HUDEP-2 (cell line): ENCODE results near the gene ABHD1.
"Not testable (repeated sequence)": the region's sequence is repeated elsewhere in the genome, so short reads cannot be mapped to it uniquely, and the experiment has no call there.

Experiments
- DNase-seq, 76 experiments: peaks; one replicate each; lab custom pipeline; 2025; ENCODE audit not compliant: unreplicated experiment in 76 of 76; lab: John Stamatoyannopoulos, UW

ABHD1 gene

DNA sequence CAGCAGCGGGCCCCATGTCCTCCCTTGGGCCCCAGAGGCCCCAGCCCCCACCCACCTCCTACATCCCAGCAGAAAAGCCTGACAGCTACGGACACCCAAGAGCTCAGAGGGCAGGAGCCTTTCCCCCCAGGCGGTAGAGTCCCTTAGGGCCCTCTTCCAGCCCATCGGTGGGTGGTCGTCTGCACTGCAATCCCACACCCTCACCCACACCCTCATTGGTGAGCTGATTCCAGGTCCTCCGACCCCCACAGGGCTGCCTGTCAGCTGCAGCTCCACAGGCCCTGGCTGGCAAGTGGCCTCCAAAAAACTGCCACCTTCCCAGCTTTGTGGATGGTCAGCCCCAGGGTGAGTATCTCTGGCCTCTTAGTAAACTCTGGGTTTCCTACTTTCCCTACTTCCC lies 35.7 kb downstream of the ABHD1 start:
- DNase-seq: no peak

GRCh38 chr2:27160191-27160590 lies 36.6 kb downstream of the ABHD1 start:
- no peak for DNase-seq

GRCh38 chr2:27162151-27163121 lies 38.8 kb downstream of the ABHD1 start:
- no peak for DNase-seq

DNA sequence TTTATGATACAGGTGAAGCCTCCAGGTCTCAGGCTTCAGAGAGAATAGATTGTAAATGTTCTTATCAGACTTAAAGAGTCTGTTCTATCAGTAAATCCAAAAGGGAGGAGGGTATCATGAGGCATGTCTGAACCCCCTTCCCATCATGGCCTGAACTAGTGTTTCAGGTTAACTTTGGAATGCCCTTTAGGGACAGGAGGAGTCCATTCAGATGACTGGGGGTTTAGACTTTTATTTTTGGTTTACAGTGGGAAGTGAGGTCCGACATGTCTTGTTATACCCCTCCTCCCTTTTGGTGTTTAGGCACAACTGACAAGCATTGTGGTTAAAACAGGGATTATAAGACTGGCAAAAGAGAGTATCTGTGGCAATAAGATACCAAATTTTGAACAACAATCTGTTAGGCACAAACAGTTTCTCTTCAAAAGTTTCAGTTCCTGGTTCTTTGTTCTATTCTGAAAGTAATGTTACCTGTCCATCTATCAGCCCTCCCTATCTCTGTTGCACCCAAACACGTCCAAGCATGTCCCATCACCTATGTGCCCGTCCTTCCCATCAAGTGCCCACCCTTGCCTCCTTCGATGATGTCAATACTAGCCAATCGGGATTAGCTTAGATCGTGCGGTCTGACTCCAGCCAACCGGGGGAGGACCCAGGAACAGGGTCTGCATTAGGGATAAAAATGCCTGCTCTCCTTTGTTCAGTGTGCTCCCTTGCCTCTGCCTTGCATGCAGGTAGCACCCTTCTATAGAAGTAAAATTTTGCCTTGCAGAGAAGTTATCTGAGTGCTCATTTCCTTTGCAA lies 41.5 kb downstream of the ABHD1 start:
- DNase-seq: no peak

DNA sequence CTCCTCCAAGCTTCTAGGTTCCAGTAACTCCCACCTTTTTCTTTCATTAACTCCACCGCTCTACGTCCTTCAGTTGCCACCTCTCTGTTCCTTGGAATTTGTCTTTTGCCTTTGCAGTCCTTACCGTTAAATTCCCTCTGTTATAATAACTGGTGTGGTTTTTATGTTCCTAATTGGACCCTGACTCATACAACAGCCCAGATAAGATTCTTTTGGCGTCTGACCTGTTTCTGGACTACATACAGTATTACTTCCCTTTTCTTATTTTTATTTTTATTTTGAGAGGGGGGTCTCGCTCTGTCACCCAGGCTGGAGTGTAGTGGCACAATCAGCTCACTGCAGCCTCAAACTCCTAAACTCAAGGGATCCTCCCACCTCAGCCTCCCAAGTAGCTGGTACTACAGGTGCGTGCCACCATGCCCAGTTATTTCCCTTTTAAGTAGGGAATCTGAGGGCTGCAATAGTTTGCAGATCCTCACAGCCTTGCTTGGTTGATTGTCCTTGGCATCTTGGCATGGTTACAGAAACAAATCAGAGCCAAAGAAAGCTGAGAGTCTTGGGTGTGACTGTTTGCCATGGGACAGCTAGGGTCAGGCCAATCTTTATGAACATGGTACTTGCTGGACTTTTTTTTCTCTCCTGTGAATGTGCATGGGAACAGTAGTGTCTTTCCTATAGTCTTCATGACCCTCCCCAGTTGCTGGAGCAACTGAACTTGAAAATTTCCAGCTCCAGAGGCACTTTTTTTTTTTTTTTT lies 47.1 kb downstream of the ABHD1 start:
- DNase-seq: no peak

DNA sequence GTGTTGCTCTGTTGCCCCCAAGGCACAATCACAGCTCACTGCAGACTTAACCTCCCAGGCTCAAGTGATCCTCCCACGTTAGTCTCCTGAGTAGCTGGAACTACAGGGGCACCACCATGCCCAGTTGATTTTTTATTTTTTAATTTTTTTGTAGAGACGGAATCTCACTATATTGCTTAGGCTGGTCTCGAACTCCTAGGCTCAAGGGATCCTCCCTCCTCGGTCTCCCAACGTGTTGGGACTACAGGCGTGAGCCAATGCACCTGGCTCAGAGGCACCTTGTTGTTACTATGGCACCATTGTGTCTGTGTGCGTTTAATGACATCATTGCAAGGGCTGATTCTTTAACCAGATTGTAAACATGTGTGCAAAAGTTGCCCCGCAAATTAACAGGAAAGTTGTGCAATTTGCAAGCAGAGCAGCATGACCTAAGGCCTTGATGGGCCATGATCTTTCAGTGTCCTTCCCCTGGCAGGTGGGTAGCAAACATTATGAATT lies 47.8 kb downstream of the ABHD1 start:
- no peak for DNase-seq

DNA sequence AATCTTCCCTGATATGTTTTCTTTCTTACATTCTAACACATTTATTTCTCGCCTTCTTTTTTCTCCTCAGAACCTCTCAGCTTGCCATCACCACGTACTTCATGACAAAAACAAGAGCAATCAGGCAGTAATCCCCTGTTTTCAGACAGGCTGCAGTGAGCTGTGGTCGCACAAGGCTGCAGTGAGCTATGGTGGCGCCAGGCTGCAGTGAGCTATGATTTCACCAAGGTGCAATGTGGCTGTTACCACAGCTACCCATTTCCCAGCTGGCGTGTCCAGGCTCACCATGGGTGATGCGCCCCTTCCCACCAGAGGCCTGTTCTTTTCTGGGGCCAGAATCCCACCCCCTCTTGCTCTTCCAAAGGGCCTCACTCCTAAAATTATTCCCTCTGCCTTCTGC lies 51.0 kb downstream of the ABHD1 start:
- DNase-seq: no peak

DNA sequence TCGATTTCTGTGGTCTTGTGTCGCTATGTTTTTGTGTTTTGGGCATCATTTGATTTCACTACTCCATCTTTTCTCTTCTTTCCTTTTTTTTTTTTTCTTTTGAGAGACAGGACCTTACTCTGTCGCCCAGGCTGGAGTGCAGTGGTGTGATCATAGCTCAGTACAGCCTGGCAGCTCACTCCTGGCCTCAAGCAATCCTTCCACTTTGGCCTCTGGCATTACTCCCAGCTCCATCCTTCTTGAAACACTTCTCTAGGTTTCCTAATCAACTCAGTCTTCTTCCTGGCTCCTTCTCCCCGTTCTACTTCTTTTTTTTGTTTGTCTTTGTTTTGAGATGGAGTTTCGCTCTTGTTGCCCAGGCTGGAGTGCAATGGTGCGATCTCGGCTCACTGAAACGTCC lies 51.7 kb downstream of the ABHD1 start:
- DNase-seq: no peak

GRCh38 chr2:27175781-27176180 lies 52.2 kb downstream of the ABHD1 start:
- not testable (repeated sequence) for DNase-seq

DNA sequence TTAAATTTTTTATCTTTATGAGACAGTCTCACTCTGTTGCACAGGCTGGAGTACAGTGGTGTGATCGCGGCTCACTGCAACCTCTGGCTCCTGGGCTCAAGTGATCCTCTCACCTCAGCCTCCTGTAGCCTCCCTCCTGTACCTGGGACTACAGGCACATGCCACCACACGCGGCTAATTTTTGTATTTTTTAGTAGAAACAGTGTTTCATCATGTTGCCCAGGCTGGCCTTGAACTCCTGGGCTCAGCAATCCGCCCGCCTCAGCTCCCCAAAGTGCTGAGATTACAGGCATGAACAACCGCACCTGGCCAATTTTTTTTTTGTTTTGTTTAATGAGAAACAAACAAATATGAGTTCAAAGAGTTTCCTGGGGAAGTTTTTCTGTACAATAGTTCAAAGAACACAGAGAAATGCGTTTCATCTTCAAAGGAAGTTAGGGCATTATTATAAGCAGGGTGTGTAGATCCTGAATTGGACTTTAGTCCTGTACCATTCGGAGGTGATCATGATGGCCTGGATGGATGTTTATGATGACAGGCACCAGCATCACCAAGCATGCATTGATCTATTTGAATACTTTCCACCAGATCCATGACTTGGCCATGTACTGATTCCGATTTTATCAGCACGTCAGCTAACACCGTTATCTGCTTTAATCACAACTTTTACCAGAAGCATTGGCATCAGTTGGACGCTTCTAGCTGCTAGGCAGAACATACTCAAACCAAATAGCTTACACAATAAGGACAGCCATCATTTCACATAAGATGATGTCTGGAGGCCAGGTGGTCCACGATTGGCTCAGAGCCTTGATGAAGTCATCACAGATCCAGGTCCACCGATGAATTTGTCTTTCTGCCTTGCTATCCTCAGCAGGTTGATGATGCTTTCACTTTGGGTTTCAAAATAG lies 54.1 kb downstream of the ABHD1 start:
- DNase-seq: no peak

DNA sequence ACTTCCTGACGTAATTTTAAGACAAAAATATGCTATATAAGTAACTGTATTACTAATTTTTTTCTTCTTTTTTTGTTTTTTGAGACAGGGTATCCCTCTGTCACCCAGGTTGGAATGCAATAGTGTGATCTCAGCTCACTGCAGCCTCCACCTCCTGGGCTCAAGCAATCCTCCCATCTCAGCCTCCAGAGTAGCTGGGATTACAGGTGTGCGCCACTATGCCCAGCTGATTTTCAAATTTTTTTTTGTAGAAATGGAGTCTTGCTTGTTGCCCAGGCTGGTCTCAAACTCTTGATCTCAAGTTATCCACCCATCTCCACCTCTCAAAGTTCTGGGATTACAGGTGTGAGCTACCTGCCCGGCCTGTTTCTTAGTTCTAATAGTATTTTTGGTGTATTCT lies 54.9 kb downstream of the ABHD1 start:
- no peak for DNase-seq

GRCh38 chr2:27179344-27180000 lies 55.9 kb downstream of the ABHD1 start:
- no peak for DNase-seq
